OCI-LY1 (cell line): ENCODE measurements around the gene CDH13.

Source experiments
- EZH2 ChIP-seq: fragments of 200-600 bp; sonication (generic), shearing (Covaris generic); IDR thresholded peaks from 2 replicates; pipeline ENCODE4 v1.8.0; 2017; ENCODE audit warnings: borderline replicate concordance, mixed run types, mild to moderate bottlenecking, antibody characterized with exemption, low read length, moderate library complexity, mixed read lengths
- TF ChIP-seq, protein P1 (sequence below): fragments of 200-600 bp; sonication (generic), shearing (Covaris generic); IDR thresholded peaks from 2 replicates; pipeline ENCODE4 v1.5.1; 2017; ENCODE audit warnings: mild to moderate bottlenecking, antibody characterized with exemption, low read length, moderate library complexity, mixed read lengths

DNA sequence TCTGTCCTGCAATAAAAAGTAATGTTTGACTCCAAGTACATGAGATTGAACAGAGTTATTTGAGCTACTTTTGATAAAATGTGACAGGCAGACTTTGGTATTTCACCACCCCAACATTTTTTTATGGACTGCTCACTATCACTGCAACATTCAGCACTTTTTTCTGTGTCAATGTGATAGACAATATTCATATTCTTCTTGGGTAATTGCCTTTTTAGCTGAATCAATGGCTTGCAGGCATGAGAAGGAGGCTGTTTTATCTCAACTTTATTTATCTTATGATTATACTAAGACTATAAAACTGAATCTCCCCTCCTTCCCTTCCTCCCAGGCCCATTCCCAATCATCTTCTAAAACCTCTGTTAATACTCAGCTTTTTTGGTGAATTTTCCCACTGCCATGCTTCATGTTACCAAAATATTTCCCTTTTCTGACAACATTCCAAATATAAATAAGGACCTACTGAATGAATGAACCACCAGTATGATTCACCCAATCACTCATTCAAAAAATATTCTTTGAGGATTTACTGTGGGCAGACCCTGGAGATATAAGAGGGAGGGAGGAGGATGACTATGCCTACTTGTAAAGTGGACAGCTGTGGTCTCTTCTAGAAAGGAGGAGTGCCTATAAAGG, 67.6 kb downstream of the CDH13 start:
- TF ChIP-seq, protein P1, sequence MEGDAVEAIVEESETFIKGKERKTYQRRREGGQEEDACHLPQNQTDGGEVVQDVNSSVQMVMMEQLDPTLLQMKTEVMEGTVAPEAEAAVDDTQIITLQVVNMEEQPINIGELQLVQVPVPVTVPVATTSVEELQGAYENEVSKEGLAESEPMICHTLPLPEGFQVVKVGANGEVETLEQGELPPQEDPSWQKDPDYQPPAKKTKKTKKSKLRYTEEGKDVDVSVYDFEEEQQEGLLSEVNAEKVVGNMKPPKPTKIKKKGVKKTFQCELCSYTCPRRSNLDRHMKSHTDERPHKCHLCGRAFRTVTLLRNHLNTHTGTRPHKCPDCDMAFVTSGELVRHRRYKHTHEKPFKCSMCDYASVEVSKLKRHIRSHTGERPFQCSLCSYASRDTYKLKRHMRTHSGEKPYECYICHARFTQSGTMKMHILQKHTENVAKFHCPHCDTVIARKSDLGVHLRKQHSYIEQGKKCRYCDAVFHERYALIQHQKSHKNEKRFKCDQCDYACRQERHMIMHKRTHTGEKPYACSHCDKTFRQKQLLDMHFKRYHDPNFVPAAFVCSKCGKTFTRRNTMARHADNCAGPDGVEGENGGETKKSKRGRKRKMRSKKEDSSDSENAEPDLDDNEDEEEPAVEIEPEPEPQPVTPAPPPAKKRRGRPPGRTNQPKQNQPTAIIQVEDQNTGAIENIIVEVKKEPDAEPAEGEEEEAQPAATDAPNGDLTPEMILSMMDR: no peak
- no peak for TF ChIP-seq EZH2
